MCF 10A (cell line): ENCODE measurements around the gene CCDC178. TPM values are rescaled to one million over a fixed set of nuclear protein-coding genes. Genes with fewer than 3 reads are reported as not detected.

Experiments used
- BruUV-seq: library from RNA; stranded (reverse); fragments of 400-500 nt; replicated peaks from 2 replicates; lab custom pipeline; 2021; lab: Mats Ljungman, UMichigan
- CTCF ChIA-PET: fragments of 300-600 bp; sonication (Branson Sonifier 250); formaldehyde crosslinking; extraction: SDS; loops from one replicate; lab custom pipeline; 2021; ENCODE audit warnings: antibody characterized with exemption, inconsistent platforms; lab: Yijun Ruan, JAX
- POLR2A ChIA-PET: fragments of 300-600, 350-650 bp; sonication (Branson Sonifier 250); formaldehyde crosslinking; extraction: SDS; loops from one replicate; lab custom pipeline; 2020; ENCODE audit warnings: antibody characterized with exemption, inconsistent platforms; lab: Yijun Ruan, JAX
- DNase-seq: peaks from one replicate; pipeline ENCODE4 v3.0.0-alpha.2; 2018; ENCODE audit not compliant: unreplicated experiment
- H3K27ac Mint-ChIP-seq: one replicate; pipeline ENCODE4 v1.8.0; 2022; ENCODE audit warnings: mild to moderate bottlenecking, low read depth, mixed read lengths; ENCODE audit not compliant: unreplicated experiment
- H3K27me3 Mint-ChIP-seq: one replicate; pipeline ENCODE4 v1.8.0; 2022; ENCODE audit warnings: mixed read lengths; ENCODE audit not compliant: insufficient read depth, unreplicated experiment
- H3K36me3 Mint-ChIP-seq: one replicate; pipeline ENCODE4 v1.8.0; 2022; ENCODE audit warnings: mild to moderate bottlenecking, moderate library complexity, mixed read lengths; ENCODE audit not compliant: insufficient read depth, unreplicated experiment
- H3K4me1 Mint-ChIP-seq: one replicate; pipeline ENCODE4 v1.8.0; 2022; ENCODE audit warnings: mixed read lengths; ENCODE audit not compliant: insufficient read depth, unreplicated experiment
- H3K4me3 Mint-ChIP-seq: one replicate; pipeline ENCODE4 v1.8.0; 2022; ENCODE audit warnings: mild to moderate bottlenecking, moderate library complexity, mixed read lengths; ENCODE audit not compliant: unreplicated experiment
- H3K9me3 Mint-ChIP-seq: one replicate; pipeline ENCODE4 v1.8.0; 2022; ENCODE audit warnings: mixed read lengths; ENCODE audit not compliant: unreplicated experiment
- CTCF ChIP-seq: fragments of 200-600 bp; IDR thresholded peaks from one replicate; pipeline ENCODE4 v1.8.0; 2022; ENCODE audit warnings: antibody characterized with exemption, mild to moderate bottlenecking; ENCODE audit not compliant: unreplicated experiment
- intact Hi-C: fragments of 100-400 bp; cut with micrococcal nuclease; formaldehyde crosslinking; loops from 2 replicates; pipeline ENCODE4 v1.14.1; 2022
- total RNA-seq: library from RNA; stranded (reverse); gene quantifications from 2 replicates; pipeline ENCODE4 v1.2.3, GENCODE V29; 2022

CCDC178 gene
- total RNA-seq, 1 experiment from 2014 or later = 0.19 TPM

GRCh38 chr18:33161131-33161530, 279.4 kb downstream of the CCDC178 start:
- Mint-ChIP-seq H3K9me3 (no peaks in the 10 kb centered on the region), H3K27me3 (peaks cover 57% of the 10 kb centered on the region), H3K4me3 (no peak overlapping the region), H3K36me3 (no peaks in the 10 kb centered on the region), H3K4me1 (no peaks in the 10 kb centered on the region), H3K27ac (no peak overlapping the region)
- TF ChIP-seq CTCF = no peak
- intact Hi-C loops = no loop called here
- no TSS peak for BruUV-seq
- DNase-seq = no peak
- POLR2A ChIA-PET = no interaction called here
- CTCF ChIA-PET = no interaction called here

GRCh38 chr18:33159151-33159550, 281.4 kb downstream of the CCDC178 start:
- ChIA-PET CTCF (no interaction called here), POLR2A (no interaction called here)
- intact Hi-C loops = no loop called here
- no peaks in the 10 kb centered on the region for H3K9me3 Mint-ChIP-seq
- no peaks in the 10 kb centered on the region for H3K36me3 Mint-ChIP-seq
- no peak overlapping the region for H3K27ac Mint-ChIP-seq
- no peak overlapping the region for H3K4me3 Mint-ChIP-seq
- BruUV-seq = no TSS peak
- peaks cover 75% of the 10 kb centered on the region for H3K27me3 Mint-ChIP-seq
- no peak for DNase-seq
- no peak for TF ChIP-seq CTCF
- no peaks in the 10 kb centered on the region for H3K4me1 Mint-ChIP-seq

DNA sequence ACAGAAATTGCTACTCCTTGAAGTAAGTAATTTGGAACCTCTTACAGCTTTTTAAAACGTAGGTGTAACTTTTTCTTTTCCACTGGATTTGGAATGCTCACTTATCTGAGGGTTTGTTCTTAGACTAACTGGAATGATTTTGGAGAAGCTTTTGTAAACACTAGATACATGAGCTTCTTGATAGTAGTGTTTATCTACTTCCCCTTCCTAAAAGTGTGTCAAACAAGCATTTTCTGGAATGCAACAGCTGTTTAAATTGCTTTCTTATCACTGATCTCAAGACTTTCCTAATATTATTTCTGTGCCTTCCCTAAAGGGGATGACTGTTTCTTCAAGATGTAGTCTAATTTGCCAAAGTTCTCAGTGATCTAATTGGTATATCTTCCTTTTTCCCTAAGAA, 282.6 kb downstream of the CCDC178 start:
- Mint-ChIP-seq H3K4me1 (no peaks in the 10 kb centered on the region), H3K4me3 (no peak overlapping the region), H3K27ac (no peak overlapping the region), H3K9me3 (no peaks in the 10 kb centered on the region), H3K36me3 (no peaks in the 10 kb centered on the region), H3K27me3 (peaks cover 84% of the 10 kb centered on the region)
- DNase-seq = no peak
- POLR2A ChIA-PET = interaction anchor here (0.6 kb wide), 1 partner anchor 771 kb away, joined by 3 read pairs; no protein-coding TSS in a partner anchor
- no TSS peak for BruUV-seq
- intact Hi-C loops = no loop called here
- CTCF ChIA-PET = interaction anchor here (0.5 to 0.6 kb wide), 2 partner anchors 276 to 841 kb away, joined by 3 read pairs; no protein-coding TSS in a partner anchor
- no peak for TF ChIP-seq CTCF

DNA sequence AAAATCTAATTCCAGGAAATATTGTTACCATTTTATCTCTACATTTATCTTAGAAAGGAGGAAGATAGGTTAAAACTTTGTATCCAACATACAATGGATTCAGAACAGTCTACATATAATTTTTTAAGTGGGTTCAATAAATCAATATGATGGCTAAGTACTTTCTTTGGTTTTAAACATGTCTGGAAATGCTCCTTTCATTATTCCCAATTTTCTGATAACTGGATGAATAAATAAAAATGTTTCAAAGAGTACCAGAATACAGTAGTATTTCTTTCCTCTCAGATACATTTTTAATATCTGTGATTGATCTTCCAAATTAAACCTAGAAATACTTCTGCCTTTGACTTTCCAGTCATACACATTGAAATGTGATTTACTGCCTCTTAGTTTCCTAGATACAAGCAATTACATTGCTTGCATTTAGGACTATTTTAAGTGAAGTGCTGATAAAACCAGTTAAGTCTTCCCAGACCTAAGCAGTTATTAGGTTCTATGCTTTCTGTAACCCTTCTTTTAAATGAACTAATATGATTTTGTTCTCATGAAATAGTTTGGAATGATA, 283.5 kb downstream of the CCDC178 start:
- CTCF ChIA-PET = interaction anchor here (0.5 to 0.7 kb wide), 2 partner anchors 73 to 275 kb away, joined by 3 read pairs; no protein-coding TSS in a partner anchor
- POLR2A ChIA-PET = interaction anchor here (0.6 kb wide), 1 partner anchor 770 kb away, joined by 3 read pairs; no protein-coding TSS in a partner anchor
- H3K4me3 Mint-ChIP-seq = no peak overlapping the region
- intact Hi-C loops = no loop called here
- H3K9me3 Mint-ChIP-seq = no peaks in the 10 kb centered on the region
- DNase-seq = no peak
- H3K4me1 Mint-ChIP-seq = no peaks in the 10 kb centered on the region
- no peak overlapping the region for H3K27ac Mint-ChIP-seq
- no peaks in the 10 kb centered on the region for H3K36me3 Mint-ChIP-seq
- H3K27me3 Mint-ChIP-seq = peaks cover 85% of the 10 kb centered on the region
- no peak for TF ChIP-seq CTCF
- no TSS peak for BruUV-seq
